ENCODE measurements around the gene BLTP3A. TPM values are rescaled to one million over a fixed set of nuclear protein-coding genes. Genes with fewer than 3 reads are reported as not detected.

Gene BLTP3A
- total and polyA plus RNA-seq, 10 of the 15 experiments (the other 5 are each of a cell fraction or from before 2014, with no cell fraction given) = 2.7 to 16.7 (median 9.9) TPM

DNA sequence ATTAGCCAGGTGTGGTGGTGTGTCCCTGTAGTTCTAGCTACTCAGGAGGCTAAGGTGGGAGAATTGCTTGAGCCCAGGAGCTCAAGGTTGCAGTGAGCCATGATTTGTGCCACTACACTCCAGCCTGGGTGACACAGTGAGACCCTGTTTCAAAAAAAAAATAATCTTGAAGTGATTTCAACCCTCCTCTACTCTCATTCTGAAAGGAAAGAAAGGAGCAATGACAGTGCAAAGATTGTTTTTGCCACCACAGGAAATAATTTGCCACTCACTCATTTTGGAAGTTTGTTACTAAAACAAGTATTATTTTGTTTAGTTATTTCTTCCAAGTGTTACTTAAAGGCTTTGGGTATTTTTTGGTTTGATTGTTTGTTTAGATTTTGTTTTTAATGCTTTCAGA is 45.6 kb downstream of the BLTP3A start:
- TF ChIP-seq, protein P1, sequence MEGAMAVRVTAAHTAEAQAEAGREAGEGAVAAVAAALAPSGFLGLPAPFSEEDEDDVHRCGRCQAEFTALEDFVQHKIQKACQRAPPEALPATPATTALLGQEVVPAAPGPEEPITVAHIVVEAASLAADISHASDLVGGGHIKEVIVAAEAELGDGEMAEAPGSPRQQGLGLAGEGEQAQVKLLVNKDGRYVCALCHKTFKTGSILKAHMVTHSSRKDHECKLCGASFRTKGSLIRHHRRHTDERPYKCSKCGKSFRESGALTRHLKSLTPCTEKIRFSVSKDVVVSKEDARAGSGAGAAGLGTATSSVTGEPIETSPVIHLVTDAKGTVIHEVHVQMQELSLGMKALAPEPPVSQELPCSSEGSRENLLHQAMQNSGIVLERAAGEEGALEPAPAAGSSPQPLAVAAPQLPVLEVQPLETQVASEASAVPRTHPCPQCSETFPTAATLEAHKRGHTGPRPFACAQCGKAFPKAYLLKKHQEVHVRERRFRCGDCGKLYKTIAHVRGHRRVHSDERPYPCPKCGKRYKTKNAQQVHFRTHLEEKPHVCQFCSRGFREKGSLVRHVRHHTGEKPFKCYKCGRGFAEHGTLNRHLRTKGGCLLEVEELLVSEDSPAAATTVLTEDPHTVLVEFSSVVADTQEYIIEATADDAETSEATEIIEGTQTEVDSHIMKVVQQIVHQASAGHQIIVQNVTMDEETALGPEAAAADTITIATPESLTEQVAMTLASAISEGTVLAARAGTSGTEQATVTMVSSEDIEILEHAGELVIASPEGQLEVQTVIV (IDR thresholded peaks at IDR 0.05; ENCODE audit: borderline replicate concordance, partially characterized antibody) = no peak
- TF ChIP-seq POLR2AphosphoS2 (IDR thresholded peaks at IDR 0.05; ENCODE audit: low read depth, low read length) (no peak), NBN (IDR thresholded peaks at IDR 0.05) (no peak), SMC3 (IDR thresholded peaks at IDR 0.05; ENCODE audit: borderline replicate concordance, low read length) (no peak), BACH1 (IDR thresholded peaks at IDR 0.05; ENCODE audit: borderline replicate concordance) (no peak), TBL1XR1 (IDR thresholded peaks at IDR 0.05; ENCODE audit: low read depth, low read length) (no peak), SP1 (IDR thresholded peaks at IDR 0.05; ENCODE audit: low read depth, low read length) (no peak), PAX8 (IDR thresholded peaks at IDR 0.05) (no peak), RB1 (IDR thresholded peaks at IDR 0.05; ENCODE audit: borderline replicate concordance) (no peak), HDAC6 (IDR thresholded peaks at IDR 0.05; ENCODE audit: unreplicated experiment) (no peak), MEF2B (IDR thresholded peaks at IDR 0.05; ENCODE audit: partially characterized antibody, poor library complexity, severe bottlenecking) (no peak), RBBP5 (conservative IDR thresholded peaks at IDR 0.05) (no peak), SPI1 (IDR thresholded peaks at IDR 0.05; ENCODE audit: borderline replicate concordance, insufficient read depth, low read depth, low read length) (no peak), SIN3A (IDR thresholded peaks at IDR 0.05; ENCODE audit: low read depth, low read length) (no peak), NR2C2 (IDR thresholded peaks at IDR 0.05; ENCODE audit: borderline replicate concordance, control insufficient read depth, insufficient read length, low read depth) (no peak)
- TF ChIP-seq, protein P2, sequence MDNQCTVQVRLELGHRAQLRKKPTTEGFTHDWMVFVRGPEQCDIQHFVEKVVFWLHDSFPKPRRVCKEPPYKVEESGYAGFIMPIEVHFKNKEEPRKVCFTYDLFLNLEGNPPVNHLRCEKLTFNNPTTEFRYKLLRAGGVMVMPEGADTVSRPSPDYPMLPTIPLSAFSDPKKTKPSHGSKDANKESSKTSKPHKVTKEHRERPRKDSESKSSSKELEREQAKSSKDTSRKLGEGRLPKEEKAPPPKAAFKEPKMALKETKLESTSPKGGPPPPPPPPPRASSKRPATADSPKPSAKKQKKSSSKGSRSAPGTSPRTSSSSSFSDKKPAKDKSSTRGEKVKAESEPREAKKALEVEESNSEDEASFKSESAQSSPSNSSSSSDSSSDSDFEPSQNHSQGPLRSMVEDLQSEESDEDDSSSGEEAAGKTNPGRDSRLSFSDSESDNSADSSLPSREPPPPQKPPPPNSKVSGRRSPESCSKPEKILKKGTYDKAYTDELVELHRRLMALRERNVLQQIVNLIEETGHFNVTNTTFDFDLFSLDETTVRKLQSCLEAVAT (IDR thresholded peaks at IDR 0.05) = no peak
- TF ChIP-seq, protein P3, sequence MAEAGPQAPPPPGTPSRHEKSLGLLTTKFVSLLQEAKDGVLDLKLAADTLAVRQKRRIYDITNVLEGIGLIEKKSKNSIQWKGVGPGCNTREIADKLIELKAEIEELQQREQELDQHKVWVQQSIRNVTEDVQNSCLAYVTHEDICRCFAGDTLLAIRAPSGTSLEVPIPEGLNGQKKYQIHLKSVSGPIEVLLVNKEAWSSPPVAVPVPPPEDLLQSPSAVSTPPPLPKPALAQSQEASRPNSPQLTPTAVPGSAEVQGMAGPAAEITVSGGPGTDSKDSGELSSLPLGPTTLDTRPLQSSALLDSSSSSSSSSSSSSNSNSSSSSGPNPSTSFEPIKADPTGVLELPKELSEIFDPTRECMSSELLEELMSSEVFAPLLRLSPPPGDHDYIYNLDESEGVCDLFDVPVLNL (IDR thresholded peaks at IDR 0.05; ENCODE audit: low read depth, low read length) = no peak
- TF ChIP-seq, protein P4, sequence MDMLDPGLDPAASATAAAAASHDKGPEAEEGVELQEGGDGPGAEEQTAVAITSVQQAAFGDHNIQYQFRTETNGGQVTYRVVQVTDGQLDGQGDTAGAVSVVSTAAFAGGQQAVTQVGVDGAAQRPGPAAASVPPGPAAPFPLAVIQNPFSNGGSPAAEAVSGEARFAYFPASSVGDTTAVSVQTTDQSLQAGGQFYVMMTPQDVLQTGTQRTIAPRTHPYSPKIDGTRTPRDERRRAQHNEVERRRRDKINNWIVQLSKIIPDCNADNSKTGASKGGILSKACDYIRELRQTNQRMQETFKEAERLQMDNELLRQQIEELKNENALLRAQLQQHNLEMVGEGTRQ (IDR thresholded peaks at IDR 0.05; ENCODE audit: borderline replicate concordance, low read depth, low read length) = no peak
- TF ChIP-seq, protein P5, sequence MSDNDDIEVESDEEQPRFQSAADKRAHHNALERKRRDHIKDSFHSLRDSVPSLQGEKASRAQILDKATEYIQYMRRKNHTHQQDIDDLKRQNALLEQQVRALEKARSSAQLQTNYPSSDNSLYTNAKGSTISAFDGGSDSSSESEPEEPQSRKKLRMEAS (IDR thresholded peaks at IDR 0.05; ENCODE audit: low read depth, low read length) = no peak
- TF ChIP-seq, protein P6, sequence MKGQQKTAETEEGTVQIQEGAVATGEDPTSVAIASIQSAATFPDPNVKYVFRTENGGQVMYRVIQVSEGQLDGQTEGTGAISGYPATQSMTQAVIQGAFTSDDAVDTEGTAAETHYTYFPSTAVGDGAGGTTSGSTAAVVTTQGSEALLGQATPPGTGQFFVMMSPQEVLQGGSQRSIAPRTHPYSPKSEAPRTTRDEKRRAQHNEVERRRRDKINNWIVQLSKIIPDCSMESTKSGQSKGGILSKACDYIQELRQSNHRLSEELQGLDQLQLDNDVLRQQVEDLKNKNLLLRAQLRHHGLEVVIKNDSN (IDR thresholded peaks at IDR 0.05; ENCODE audit: borderline replicate concordance, extremely low read length, insufficient read depth, low read depth, low read length) = no peak
- H4K20me1 ChIP-seq (ENCODE audit: control insufficient read depth, insufficient read depth) = no peaks in the 10 kb centered on the region
- ATAC-seq = no peak
- CTCF ChIA-PET = interaction anchor here (0.6 kb wide), 1 partner anchor 34 kb away, joined by 3 read pairs; no protein-coding TSS in a partner anchor
- BruUV-seq (replicated peaks) = no TSS peak
- H3K9ac ChIP-seq (ENCODE audit: control insufficient read depth, insufficient read depth, low read length) = no peak overlapping the region
- H3K36me3 ChIP-seq (ENCODE audit: control insufficient read depth in 2 of 2, insufficient read depth in 2 of 2, low read length in 1 of 2) = peaks cover 11 to 19% of the 10 kb centered on the region in 2 experiments
- H2AFZ ChIP-seq (ENCODE audit: control insufficient read depth, low read depth, low read length) = no peak overlapping the region
- no peak overlapping the region for H3K27ac ChIP-seq (ENCODE audit: control insufficient read depth, insufficient read depth)
- no peaks in the 10 kb centered on the region for H3K79me2 ChIP-seq (ENCODE audit: control insufficient read depth, insufficient read depth, low read length)
- in situ Hi-C loops (cut with MboI) (no loop called here), intact Hi-C loops (cut with micrococcal nuclease; ENCODE audit: unreplicated experiment) (no loop called here)
- no peaks in the 10 kb centered on the region for H3K27me3 ChIP-seq (replicated peaks in 1 of 2; ENCODE audit: control insufficient read depth in 2 of 2, insufficient read depth in 2 of 2, low read length in 1 of 2)
- no peak for FAIRE-seq
- no peak overlapping the region for H3K4me3 ChIP-seq
- no peak overlapping the region for H3K4me2 ChIP-seq (ENCODE audit: control insufficient read depth, insufficient read depth)
- POLR2A ChIA-PET = no interaction called here
- RAD21 ChIA-PET (ENCODE audit: unreplicated experiment) = no interaction called here
- H3K9me3 ChIP-seq (replicated peaks; ENCODE audit: control insufficient read depth, insufficient read depth, low read length) = no peaks in the 10 kb centered on the region
- no peak for DNase-seq (ENCODE audit: low read depth, low spot score)
- H3K4me1 ChIP-seq (ENCODE audit: control insufficient read depth, insufficient read depth, low read length) = no peaks in the 10 kb centered on the region
- SMC1A ChIA-PET (ENCODE audit: uncharacterized antibody, unreplicated experiment) = no interaction called here

Data from GM12878 (cell line).